ENCODE measurements around the gene UBR4.

DNA sequence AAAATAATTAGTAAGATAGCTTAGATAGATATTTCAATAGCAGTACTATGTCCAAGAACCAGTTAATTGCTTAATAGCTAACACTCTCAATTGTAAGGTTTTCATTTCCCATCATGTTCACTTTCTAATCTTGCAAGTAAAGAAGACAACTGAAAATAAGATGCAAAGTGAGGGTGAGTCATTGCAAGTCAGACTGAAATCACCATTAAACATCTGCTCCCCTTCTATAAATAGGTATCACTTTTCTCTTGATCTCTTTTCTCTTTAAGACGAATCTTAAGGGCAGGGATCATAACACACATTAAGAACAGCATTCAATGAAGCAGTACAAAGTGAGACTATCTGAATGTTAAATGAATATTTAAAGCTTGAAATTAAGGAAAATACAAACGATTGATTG lies 40.4 kb downstream of the UBR4 start:
- TF ChIP-seq, protein P1, sequence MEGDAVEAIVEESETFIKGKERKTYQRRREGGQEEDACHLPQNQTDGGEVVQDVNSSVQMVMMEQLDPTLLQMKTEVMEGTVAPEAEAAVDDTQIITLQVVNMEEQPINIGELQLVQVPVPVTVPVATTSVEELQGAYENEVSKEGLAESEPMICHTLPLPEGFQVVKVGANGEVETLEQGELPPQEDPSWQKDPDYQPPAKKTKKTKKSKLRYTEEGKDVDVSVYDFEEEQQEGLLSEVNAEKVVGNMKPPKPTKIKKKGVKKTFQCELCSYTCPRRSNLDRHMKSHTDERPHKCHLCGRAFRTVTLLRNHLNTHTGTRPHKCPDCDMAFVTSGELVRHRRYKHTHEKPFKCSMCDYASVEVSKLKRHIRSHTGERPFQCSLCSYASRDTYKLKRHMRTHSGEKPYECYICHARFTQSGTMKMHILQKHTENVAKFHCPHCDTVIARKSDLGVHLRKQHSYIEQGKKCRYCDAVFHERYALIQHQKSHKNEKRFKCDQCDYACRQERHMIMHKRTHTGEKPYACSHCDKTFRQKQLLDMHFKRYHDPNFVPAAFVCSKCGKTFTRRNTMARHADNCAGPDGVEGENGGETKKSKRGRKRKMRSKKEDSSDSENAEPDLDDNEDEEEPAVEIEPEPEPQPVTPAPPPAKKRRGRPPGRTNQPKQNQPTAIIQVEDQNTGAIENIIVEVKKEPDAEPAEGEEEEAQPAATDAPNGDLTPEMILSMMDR (IDR thresholded peaks at IDR 0.05), result no peak
- no peak for TF ChIP-seq POLR2AphosphoS5 (IDR thresholded peaks at IDR 0.05)
